HG03354 (cell line): Measurements from ENCODE around the gene EEA1.
"Not testable (repeated sequence)": the region's sequence is repeated elsewhere in the genome, so short reads cannot be mapped to it uniquely, and the experiment has no call there.

Source experiments
- ATAC-seq: cut with Tn5 transposase; IDR thresholded peaks from one replicate; pipeline ENCODE4 v1.9.1; 2021; ENCODE audit warnings: mild to moderate bottlenecking; ENCODE audit not compliant: unreplicated experiment, poor library complexity, severe bottlenecking

Gene EEA1

DNA sequence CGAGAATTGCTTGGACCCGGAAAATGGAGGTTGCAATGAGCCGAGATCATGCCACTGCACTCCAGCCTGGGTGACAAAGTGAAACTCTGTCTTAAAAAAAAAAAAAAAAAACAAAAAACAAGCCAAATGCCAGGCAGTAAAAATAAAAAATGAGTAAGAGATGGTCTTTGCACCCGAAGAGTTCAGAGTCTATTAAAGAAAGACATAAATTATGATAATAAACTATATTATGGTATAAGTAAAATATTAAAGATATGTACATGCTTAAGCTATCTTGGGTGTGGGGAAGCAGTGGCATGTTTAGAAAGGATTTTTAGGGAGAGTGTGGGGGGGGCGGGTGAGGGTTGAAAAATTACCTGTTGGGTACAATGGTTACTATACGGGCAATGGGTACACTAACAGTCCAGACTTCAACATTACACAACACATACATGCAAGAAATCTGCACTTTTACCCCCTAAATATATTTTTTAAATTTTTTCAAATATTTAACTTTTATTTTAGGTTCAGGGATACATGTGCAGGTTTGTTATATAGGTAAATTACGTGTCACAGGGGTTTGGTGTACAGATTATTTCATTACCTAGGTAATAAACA is 99.3 kb downstream of the EEA1 start:
- ATAC-seq, result no peak

DNA sequence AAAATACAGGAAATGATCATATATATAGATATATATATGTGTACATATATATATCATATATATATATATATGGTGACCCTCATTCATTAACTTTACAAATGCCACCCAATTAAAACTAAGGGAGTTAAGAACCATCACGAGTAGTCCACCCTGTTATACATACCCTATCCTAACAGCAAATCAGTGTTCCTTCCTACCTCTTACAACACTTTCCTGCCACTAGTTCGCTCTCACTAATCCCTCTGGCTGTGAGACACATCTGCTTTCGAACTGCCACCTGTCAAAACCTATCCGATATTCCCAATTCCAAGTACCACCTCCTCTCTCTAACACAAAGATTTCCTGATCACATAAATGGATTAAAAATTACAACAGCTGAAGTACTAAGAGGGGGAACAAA is 100.5 kb downstream of the EEA1 start:
- no peak for ATAC-seq

DNA sequence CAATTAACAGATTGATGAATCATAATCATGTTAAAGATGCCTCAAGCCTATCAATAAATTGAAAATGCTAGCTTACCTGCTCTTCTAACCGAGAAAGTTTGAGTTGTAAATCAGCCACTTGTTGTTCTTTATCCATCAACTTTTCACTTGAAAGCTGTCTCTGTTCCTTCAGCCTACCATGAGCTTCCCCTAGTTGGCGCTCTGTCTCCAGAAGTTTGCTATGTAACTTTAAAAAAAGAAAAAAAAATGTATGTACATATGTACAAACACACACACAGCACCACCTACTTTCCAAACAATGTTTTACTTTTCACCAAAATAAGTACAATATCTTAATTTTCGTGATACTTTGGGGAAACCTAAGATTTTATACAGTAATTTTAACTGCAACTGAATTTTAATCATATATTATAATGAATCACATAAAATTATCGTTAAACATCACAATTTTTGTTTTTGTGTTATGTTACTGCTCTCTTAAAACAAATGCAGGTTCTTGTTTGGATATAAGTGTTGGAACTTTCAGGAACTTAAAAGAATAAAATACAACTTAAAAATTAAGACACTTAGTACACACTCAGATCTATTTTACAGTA is 101.2 kb downstream of the EEA1 start:
- ATAC-seq, result peak; percentile 59

DNA sequence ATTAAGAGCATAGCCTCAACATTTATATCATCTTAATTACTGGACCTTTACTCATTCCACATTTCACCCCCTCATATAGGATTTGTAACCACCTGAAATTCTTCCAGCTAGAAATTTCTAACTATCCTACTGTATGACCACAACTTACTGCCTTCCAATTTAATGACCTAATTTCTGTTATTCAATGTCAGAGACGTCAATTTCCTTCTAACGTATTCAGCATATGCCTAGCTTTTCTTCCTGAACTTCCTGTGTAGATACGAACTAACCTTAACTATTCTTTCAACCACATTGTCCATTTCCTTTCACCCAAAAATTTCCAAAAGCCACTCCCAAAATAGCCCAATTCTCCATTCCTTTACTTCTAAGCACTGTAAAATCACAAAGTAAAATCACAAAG is 108.0 kb downstream of the EEA1 start:
- ATAC-seq, result no peak

DNA sequence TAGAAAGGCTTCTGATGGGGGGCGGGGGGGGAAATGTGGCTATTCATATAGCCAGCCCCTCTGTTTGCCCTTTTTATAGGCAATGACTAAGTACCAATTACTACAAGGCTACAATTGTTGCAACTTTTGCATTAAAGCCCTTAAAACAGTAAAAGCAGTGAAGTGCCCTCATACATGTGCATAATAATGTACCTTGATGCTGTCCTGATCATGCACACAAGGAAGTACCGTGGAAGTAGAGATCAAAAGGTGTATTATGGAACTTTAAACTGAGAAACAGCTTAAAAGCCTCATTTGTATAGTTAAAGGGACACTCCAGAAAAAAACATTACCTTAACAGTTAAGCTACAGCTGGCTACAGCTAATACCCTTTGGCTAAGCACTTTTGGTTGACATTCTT is 114.5 kb downstream of the EEA1 start:
- ATAC-seq, result no peak

DNA sequence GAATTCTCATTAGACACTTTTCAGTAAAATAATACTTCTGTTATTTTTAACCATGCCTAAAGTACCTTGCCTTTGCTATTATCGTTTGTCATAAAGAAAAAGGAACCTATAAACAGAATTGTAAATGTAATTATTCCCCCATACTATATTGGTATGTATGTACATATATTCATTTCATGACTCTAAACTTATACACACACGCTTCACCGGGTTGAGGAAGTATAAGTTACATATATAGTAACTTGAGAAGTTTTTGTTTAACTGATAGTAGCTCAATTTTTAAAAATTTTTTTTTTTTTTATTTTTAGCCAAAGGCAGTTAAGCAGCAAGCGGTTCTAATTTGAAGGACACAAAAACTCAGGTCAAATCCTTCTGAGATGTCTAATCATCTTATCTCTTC is 118.7 kb downstream of the EEA1 start:
- ATAC-seq, result peak; percentile 67

DNA sequence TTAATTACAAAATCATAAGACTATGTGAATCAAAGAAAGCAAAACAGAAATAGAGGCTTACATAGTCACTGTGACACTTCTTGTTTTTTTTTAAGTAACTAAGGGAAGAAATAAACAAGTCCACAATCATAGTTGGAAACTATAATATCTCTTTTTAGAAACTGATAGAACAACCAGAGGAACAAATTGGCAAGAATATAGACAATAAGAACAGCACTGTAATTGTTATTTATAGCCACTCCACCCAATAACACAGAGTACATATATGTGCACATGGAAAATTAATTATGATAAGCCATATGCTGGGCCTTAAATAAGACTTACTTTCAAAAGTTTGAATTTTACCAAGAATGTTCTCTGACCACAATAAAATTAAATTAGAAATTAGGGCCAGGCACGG is 125.2 kb downstream of the EEA1 start:
- no peak for ATAC-seq

DNA sequence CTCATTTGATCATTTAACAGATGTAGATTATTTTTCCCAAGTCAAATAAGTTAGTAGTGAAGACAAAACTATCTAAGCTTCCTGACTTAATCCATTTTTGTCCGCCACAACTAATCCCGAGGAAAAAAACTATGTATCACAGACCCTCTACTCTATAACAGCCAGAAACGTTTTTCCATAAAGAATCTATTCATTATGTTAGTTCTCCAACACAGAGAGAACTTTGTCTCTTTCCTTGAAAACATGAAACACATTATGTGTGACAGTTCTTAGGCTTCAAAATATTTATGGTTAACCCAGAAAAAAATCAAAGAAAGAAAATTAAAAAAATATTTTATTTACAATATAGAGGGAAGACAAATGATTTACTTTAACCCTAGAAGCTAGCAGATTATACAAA is 126.2 kb downstream of the EEA1 start:
- no peak for ATAC-seq

DNA sequence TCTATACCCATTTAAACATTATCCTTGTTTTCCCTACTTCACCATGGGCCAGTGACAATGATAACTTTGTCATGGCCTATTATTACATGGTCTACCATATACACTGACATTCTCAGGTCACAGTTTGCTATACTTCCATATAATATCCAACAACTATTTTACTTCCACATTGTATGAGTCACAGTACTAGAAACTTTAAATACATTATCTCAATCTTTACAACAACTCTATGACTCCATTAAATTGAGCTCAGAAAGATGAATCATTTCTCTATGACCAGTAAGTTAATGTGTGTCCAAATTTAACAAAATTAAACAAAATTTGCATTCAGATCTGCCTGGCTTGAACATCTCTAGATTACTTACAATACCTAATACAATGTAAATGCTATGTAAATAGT is 132.4 kb downstream of the EEA1 start:
- ATAC-seq, result no peak

DNA sequence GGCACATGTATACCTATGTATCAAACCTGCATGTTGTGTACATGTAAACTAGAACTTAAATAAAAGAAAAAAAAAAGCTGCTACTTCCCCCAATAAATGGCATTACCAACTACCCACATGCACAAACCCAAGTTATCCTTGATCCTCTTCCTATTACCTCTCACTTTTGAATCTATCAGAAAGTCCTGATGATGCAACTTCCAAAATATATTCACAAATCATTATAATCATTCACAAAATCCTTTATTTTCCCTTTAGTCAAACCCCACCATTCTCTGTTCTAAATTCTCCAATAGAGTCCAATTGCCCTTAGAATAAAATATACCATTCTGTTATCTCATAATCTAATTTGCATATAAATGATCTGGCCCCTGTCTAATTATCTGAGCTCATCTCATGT is 134.3 kb downstream of the EEA1 start:
- no peak for ATAC-seq

DNA sequence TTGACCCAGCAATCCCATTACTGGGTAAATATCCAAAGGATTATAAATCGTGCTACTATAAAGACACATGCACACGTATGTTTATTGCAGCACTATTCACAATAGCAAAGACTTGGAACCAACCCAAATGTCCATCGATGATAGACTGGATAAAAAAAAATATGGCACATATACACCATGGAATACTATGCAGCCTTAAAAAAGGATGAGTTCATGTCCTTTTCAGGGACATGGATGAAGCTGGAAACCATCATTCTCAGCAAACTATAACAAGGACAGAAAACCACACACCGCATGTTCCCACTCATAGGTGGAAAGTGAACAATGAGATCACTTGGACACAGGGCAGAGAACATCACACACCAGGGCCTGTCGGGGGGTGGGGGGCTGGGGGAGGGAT is 134.7 kb downstream of the EEA1 start:
- ATAC-seq, result not testable (repeated sequence)

DNA sequence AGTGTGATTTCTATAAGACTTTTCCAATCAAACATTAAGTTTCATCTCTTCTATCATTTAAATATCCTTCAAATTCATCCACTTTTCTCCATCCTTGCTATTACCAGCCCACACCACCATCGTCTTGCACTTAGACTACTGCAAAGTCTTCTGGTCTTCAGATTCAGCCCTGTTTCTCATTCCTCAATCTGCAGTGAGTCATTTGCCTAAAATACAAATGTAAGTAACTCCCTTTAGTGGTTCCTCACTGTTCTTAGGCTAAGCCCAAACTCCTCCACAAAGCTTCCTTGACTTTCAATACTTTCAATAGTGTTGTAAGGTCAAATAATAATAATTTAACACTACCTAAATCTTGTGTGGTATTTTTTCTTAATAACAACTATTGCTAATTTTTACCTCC is 143.1 kb downstream of the EEA1 start:
- ATAC-seq, result no peak

DNA sequence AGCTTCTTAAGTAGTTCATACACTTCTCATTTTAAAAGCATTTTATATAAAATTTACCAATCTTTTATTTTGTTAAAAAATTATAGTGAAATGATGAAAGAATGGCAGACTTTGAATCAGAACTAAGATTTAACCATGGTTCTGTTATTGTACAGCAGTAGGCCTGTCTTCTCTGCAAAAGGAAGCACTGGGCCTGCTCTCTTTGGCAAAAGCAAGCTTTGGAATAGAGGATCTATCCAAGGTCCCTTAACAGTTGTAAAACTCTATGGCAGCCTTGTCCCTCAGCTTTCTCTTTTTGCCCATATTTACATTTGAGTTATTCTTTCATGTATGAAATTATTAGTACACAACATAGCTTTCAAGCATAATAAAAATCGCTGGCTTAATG is 143.5 kb downstream of the EEA1 start:
- ATAC-seq, result no peak

DNA sequence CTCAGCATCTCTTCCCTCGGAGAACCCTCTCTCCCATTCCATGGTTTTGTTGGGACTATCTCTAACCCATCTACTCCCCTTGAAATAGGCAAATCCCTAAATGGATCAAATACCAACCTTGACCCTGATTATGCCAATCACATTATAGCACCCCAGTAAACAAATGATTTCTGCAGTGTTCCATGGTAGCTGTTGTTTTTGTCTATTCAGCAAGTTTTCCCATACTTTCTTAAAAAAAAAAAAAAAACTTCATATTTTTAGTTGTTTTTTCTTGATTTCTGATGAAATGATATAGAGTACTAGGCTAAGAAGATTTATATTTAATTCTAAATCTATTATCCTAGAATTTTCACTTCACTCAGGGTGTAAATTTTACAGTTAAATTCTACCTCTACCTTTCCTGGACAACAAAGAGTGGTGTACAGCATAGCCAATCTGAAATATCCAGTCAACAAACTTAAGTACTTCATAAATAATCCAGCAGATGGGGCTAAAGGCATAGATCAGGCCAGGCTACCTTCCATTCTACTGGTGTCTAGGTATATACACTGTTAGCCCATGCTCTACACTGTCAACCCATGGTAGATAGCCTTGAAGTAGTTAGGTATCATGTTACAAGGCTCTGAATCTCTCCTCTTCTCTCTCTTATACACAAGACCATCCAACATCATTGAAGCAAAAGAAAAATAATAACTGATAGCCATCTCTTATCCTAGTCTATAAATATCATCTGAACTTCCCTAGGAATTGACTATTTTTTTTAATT is 144.1 kb downstream of the EEA1 start:
- peak; percentile 98 for ATAC-seq

DNA sequence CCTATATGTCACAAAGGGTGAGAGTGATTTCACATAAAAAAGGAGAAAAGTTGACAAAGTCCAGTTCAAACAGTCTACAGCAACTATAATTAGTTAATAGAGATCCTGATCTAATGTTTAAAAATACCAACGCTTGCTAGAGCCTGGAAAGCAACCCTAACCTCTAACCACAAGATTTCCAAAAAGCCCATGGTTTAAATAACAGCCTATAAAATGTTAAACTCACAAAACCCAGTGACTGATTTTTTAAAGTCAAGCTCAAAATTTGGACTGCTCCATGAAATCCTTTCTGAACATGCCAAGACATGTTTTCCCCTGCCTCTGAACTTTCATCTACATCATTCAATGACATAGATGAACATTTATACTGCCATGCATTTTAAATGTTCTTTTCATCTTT is 144.7 kb downstream of the EEA1 start:
- no peak for ATAC-seq

DNA sequence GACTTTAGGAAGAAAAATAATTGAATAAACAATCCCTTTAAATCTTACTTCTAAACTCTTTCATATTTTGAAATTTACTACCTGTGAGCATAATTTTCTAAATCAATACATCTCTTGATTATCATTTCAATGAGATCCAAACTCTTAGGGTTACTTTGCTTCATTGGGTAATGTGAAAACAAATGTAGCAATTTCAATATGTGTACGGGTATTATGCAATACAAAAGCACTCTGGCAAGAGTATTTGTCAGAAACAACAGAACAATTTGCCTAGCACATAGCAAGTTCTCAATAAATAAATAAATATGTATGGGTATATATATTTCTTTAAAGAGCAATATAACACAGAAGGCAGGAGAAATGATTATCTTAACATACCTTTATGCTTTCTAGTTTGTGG is 149.2 kb downstream of the EEA1 start:
- ATAC-seq, result no peak

DNA sequence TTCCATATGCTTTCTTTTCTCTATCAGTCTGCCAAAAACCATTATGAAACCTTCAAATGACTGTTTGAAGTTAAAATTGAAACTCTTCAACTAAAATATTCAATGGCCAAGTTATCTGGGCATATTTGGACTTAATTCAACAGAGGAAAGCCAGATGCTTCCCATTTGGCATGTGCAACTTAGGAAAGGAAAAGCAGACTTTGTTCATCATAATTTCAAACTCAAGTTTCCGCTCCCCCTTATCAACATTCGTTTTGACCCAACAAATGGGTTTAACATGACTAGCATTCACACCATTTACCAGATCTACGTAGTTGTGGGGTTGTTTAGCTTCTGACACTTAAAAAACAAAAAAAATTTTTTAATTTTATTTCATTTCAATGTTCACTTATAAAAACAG is 150.6 kb downstream of the EEA1 start:
- ATAC-seq, result no peak

DNA sequence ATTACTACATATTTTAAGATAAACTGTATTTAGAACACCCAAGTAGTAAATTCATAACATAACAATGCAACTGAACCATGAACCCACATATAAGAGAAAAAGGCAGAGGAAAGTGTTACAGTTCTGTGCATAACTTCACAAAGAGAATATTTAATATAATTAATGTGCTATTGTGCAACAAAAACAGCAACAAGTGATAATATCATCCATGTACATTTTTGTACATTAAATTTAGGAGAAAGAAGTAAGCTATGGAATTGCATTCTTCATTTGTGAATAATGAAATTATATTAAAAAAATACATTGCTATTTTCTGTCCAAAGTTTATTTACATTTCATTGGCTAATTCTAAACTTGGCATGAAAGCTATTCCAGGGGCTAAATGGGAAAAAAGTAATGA is 153.7 kb downstream of the EEA1 start:
- no peak for ATAC-seq

DNA sequence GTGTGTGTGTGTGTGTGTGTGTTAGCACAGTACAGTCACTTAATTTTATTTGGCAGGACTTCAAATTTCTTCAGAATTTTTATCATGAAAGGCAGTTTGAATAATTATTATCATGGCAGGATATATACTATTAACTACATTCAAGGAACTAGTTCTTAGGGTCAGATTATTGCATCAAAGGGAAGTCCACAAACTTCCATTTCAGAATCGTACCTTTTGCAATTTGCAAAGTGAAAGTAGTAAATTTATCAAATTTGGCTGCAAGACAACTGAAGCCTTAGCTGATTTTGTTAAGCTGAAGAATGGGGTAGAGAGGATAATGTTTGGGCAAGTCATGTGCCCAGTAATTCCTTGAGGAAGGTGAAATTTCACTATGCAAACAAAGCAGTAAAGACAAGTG is 158.1 kb downstream of the EEA1 start:
- ATAC-seq, result no peak

DNA sequence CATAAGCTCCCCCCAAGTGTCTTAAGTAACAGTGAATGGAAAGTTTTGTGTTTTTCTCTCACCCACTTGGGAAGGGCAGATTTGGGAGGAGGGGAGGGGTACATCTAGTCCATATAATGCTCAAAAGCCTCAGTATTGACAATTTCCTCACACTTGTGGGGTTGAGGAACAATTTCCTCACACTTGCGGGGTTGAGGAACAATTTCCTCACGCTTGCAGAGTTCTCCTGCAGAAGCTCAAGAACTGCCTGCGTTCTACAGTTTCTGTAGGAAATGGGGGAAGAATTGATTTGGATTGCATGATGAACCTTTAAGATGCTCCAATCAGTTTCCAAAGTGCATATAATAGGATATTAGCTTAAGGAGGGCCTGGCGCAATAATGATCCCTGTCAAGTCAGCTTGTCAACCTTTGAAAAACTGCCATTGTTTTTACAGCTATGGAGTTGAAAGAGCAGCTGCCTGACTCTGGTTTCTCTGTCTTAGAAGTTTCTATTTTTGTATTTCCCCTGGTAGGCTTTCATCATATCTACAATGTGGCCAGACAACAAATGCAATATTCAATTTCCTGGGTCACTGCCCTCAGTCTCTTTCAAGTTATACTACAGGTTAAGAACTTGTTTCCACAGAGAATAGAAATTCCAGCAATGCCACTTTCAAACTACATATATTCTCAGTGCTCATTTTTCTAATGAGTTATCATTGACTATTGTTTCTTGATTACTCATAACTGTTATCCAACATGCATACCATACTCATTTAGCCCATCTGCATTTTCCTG is 159.8 kb downstream of the EEA1 start:
- ATAC-seq, result peak; percentile 86

DNA sequence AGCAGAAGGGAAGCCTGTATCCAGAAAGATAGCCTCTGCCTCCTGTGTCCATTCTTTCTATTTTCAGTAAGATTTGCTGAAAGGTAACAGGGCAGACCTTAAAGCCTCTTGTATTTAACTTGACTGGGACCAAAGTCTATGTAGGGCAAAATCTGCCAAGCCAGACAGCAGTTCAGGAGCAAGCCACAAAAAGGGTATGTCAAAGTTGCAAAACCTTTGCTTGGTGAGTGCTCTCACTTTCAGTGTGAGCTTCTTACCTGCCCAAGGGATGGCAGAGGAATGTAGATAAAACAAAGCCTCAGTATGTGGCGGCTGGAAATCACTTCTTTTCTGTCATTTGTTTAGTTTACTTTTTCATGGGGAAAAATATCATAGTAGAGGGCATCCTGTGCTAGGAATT is 163.2 kb downstream of the EEA1 start:
- ATAC-seq, result no peak
